GM21526 (cell line): ENCODE measurements around the gene KIF25.
"Not testable (repeated sequence)": the region's sequence is repeated elsewhere in the genome, so short reads cannot be mapped to it uniquely, and the experiment has no call there.

ENCODE experiments used
- ATAC-seq: cut with Tn5 transposase; IDR thresholded peaks from one replicate; pipeline ENCODE4 v1.9.1; 2021; ENCODE audit warnings: moderate library complexity; ENCODE audit not compliant: unreplicated experiment, low FRiP score

The KIF25 gene

DNA sequence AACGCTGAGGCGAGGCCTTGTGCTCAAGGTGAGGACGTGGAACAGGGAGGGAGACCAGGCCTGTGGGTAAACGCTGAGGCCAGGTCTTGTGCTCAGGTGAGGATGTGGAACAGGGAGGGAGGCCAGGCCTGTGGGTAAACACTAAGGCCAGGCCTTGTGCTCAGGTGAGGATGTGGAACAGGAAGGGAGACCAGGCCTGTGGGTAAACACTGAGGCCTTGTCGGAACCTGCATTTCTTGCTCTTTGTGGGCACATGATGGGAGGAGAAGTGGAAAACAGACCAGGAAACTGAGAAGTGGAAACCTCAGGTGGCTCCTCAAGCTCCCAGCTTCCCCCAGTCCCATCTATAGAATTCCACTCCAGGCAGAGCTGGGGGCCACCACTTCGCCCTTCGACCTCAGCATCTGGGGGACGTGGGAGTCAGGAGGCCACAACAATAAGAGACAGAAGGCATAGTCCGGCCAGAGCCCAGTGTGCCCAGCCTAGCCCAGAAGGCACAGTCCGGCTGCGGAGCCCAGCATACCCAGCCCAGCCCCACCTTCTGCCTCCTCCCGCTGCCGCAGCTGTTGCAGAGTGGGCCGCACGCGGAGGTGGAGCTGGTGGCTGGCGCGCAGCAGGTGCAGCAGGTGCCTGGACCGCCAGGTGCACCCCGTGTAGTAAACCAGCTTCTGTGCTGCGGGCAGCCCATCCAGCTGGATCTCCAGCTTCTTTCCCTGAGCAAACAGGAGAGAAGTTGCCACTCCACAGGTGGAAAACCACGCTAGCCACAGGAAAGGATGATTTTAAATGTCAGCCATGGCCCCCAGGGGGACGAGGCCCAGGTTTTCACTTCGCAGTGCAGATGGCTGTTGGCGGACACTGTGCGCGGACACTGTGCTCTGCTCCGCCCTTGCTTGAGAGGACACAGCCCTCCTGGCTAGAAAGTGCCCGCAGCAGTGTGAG lies 64.1 kb downstream of the KIF25 start:
- ATAC-seq, result no peak

DNA sequence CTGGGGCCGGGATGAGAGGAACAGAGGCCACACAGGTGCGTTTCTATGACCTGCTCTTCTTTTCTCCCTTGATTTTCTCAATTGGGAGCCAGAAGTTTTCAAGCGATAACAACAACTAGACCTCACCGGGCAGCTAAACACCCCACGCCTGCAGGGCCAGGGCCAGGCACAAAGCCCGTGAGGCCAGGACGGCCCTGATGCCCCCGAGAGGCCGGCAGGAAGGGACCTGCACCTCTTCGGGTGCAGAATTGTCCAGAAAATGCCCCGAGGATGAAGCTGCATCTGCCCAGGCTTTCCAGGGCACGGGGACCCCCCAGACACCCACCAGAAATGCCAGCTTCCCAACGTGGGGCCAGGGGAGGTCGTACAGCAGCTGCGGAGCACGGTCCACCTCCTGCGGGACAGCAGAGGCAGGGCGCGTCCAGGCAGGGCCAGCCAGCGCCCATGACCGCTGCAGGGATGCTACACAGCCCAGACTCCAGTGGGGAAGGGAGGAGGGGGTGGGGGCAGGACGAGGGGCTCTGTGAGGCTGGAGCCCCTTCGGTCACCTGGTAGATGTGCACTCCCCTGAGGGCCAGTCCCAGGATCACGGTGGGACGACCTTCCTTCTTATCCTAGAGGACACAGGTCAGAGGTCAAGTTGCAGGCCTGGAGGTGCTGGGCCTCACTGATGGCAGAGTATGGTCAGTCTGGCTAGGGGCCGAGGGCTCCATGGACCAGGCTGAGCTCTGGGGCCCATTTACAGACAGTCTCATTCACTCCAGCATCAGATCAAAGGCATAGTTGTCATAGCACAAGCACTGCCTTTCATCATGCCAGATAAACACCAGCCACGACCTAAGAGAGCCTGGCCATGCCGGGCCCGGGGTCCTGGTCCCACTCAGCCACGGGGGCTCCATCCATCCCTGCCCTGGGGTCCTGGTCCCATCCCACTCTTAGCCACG lies 65.1 kb downstream of the KIF25 start:
- ATAC-seq, result no peak

DNA sequence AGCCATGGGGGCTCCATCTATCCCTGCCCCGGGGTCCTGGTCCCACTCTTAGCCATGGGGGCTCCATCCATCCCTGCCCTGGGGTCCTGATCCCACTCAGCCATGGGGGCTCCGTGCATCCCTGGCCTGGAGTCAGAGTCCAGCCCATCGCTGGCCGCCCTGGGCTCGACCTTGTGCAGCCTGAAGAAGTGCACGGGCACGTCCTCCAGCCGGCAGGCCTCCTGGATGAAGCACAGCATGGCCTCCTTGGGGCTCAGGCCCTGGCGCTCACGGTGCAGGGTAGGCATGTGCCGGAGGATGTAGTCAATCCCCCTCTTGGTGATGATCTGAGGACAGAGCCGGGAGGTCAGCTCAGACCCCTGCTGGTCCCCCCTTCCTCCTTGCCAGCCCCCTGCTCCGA lies 66.0 kb downstream of the KIF25 start:
- ATAC-seq, result no peak

DNA sequence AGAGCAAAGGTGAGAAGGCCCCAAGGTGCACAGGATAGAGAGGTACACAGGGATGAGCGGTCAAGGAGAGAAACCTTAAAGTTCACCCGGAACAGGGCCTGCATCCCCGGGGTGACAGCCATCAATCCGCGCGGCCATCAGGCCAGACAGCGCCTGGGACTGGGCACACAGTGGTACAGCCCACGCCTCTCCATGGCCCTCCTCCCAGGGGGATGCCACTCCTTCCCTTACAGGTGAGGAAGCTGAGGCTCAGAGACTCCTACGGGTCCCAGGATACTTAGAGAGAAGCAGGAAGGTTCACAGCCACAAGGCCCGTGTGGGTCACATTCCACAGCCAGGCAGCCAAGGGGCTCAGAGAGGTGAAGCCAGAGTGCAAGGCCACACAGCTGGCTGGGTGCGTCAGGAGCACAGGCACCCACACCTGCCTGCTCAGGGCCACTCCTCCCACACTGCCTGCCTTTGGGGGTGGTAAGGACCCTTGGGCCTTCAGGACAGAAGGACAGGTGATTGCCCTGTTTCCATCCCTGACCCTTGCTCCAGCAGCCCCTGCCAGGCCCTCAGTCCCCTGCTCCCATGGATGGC lies 66.8 kb downstream of the KIF25 start:
- ATAC-seq, result no peak

DNA sequence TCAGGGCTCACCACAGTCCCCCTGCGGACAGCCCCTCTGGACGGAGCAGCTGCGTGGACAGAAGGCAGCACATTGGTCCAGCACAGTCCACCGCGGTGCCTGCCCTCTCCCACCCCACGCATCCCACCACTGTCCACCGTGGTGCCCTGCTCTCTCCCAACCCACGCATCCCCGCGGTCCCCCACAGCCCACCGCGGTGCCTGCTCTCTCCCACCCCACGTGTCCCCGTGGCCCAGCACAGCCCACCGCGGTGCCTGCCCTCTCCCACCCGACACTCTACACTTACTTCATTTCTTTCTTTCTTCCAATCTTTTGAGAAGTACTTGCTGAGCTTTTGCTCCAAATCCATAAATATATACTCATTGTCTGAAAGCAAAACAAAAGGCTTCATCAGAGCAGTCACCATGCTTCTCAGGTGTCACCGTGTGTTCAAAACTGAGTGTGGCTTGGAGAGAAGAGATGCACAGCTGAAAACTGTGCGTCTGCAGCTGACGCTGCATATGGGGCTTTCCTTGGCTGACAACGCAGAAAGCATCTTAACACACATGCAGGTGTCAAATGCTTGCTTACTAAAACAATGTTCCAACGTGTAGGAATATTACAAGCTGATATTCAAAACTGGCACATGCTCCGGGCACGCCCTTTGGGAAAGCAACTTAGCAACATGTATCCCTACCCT lies 69.7 kb downstream of the KIF25 start:
- no peak for ATAC-seq

DNA sequence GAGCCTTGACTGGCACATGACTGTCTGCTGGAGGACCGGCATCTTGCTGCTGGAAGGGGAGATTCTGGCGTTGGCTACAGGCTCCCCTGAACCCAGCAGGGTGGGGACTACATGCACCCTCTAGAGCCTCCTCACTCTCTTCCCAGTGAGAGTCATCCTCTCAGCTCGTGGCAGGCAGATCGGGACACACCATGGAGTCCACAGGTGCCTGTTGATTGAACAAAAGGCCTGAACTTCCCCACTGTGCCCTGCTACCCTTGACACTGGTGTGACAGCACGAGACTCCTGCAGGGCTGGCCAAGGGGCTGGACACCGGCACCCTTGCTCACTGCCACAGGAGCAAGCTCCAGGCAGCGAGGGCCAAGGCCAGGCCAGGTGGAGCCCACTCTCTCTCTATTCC lies 73.3 kb downstream of the KIF25 start:
- ATAC-seq, result no peak

DNA sequence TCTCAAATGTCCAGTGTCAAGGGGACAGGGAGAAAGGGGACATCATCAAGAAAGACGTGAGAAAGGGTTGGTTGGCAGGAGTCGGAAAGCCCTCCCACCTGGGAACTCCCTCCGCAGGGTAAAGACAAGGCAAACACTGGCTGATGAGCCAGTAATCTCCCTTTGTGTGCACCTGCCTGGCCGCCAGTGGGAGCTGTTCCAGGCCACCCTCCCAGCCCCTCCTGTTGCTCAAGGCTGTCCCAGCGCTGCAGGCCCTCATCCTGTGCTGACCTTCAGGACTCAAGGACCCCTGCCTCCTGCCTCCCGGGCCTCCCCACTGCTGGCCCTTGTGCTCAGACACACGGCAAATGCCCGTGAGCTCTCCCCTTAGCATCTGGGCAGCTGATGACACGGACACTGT lies 74.1 kb downstream of the KIF25 start:
- ATAC-seq, result no peak

DNA sequence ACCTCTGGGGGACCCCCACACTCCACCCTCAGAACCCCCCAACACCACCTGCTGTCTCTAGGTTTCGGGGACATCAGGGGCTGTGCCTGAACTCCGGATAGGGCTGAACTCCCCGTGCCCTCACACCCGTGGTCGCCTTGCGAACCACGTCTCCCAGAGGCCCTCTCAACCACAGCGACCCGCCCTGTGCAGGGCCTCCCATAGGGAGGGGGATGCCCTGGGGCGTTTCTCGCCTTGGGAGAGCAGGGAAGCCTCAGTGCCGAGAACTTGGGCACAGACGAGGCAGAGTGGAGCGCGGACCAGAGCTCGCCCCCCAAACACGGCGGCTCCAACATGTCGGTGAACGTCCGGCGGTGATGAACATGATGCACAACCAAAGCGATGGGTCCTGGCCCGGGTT lies 74.8 kb downstream of the KIF25 start:
- no peak for ATAC-seq

DNA sequence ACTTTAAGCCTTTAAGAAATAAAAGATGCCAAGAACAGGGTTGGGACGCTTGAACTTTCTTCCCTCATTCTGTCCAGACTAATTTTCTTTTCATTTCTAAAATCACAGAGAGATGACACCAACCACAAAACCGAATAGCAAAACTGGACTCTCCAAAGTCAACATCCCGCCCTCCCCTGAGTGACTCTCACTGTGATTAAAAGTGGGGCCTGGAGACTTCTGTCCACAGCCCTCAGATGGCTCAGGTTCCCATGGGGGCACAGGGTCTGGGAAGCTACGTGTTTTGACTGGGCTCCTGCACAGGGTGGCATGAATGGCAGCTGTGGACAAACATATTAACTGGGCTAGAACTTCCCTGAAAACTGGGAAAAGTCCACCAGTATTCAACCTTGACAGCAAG lies 75.3 kb downstream of the KIF25 start:
- ATAC-seq, result no peak

DNA sequence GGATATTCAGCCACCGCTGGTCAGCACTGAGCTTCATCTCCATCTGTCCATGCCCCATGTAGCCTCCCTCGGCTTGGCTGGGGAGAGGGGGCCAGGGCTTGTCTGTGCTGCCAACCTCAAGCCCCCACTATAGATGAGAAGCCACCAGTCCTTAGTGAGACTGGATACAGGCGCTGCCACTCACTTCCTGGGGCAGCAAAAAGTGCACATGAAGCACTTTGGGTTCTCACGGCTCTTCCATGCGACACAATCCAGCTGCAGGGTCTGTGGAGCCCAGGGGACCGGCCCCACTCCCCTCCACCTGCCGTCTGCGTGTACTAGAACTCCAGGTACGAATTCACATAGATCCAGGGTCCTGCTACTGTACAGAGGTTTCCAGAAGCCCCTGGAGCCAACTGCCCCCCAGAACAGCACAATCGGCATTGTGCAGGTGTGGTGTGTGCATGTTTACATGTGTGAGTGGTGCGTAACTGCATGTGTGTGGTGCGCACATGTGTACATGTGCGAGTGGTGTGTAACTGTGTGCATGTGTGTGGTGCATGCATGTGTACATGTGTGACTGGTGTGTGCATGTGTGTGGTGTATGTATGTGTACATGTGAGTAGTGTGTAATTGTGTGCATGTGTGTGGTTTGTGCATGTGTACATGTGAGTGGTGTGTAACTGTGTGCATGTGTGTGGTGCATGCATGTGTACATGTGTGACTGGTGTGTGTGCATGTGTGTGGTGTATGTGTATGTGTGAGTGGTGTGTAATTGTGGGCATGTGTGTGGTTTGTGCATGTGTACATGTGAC lies 76.7 kb downstream of the KIF25 start:
- ATAC-seq, result no peak

DNA sequence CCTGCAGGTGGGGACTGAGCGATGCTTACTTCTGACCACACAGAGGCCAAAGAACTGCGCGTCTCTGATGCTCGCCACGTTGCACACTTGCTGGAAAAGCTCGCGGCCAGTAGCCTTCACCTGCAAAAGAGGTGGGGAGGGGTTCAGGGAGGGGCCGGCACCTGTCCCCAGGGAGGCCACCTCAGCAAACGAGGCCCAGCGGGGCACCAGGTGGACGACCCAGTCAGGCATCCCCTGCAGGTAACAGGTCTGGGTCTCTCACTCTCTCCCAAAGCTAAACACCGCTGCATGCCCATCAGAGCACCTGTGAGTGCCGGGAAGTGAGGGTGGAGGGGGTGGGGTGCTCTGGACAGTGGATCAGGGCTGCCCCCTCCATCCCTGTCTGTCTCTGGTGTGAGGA lies 77.7 kb downstream of the KIF25 start:
- ATAC-seq, result no peak

DNA sequence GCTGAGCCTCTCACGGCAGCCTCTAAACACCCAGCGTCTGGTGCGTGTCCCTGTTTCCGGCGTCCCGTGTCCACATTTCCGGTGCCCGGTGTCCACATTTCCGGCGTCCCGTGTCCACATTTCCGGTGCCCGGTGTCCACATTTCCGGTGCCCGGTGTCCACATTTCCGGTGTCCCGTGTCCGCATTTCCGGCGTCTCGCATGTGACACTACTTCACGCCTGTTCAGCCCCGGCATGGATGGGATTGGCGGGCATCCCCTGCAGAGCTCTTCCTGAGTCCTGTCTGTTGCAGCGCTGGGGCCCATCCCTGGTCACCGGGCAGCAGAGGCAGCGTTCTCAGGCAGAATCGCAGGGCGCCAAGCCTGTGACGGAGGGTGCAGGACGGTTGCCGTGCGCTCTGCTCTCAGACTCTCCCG lies 78.3 kb downstream of the KIF25 start:
- no peak for ATAC-seq

DNA sequence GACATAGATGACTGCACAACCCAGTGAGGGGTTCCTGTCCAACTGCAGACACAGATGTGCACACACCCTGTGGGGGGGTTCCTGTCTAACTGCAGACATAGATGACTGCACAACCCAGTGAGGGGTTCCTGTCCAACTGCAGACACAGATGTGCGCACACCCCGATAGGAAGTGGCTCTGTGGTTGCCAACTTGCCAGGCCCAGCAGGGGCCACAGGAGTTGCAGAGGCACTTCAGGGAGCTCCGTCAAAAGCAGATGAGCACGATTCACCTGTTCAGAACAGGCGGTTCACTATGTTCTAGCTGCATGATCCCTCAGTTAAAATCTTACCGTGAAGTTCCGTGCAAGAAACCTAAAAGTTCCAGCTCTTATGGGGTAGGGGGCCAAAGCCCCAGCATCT lies 79.9 kb downstream of the KIF25 start:
- ATAC-seq, result not testable (repeated sequence)

DNA sequence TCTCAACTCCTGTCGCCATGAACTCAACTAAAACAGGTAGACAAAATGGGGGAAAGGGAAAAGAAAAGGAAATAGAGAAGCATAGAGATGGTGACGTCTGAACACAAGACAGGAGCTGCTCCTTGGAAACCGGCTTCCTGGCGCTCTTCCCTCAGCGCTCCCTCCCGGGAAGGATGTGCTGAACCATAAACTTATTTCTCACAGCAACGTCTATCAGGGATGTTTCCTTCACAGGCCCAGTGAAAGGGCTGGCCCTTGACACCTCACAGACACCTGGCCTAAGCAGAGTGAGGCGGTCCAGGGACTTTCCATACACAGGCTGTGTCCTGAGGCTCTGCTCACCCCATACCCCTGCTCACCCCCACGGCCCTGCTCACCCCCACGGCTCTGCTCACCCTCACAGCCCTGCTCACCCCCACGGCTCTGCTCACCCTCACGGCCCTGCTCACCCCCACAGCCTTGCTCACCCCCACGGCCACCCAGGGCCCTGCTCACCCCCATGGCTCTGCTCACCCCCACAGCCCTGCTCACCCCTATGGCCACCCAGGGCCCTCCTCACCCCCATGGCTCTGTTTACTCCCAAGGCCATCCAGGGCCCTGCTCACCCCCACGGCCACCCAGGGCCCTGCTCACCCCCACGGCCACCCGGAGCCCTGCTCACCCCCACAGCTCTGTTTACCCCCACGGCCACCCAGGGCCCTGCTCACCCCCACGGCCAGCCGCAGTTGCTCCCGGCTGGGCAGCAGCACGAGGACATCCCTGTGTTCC lies 80.9 kb downstream of the KIF25 start:
- ATAC-seq, result no peak

DNA sequence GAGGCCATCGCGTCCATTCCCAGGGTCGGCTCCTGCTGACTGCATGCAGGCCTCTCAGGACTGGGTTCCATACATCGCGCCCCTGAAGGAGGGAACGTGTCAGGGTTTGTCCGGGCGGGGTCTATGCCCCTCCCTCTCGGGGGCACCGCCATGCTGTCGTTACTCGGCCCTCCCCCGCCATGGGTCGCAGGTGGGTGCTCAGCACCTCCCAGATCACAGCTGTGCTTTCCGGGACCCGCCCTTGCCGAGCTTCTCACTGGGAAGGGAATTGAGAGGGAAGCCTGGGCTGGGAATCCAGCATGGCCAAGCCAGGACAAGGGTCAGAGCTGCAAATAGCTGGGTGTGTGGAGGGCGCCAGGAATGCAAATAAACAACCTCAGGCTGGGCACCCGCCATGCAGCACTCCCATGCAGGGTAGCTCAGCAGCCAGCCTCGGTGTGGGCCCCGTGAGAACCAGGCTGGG lies 81.5 kb downstream of the KIF25 start, which contains the start of gene FRMD1:
Gene FRMD1 (minus strand): TSS at position 270 of the 463 bp plus-strand sequence. CDS start 118 bp downstream, at position 152.
- no peak for ATAC-seq

DNA sequence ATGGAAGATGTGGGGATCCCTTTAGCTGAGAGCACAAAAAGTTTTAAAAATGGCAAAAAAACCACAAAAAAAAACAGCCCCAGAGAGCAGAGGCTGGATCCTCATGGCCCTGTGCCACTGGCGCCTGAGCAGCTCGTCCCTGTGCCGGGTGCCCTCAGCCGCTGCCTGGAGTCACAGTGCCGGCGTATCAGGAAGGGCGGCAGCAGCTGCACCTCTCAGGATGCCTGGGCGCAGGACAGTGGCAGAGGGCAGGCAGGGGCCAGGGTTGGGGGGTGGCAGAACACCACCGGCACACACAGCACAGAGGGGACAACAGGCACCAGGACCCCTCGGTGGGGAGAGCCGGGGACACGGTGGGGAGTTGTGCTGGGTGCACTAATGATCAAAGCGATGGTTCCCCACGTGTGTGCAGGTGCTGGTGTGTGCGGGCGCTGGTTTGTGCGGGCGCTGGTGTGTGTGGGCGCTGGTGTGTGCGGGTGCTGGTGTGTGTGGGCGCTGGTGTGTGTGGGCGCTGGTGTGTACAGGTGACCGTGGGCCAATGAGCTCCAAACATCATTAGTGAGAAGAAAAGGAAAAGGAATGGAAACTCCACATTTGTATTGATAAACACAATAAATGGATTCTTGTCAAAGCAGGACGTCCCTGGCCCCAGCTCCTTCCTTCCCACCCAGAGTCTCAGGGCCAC lies 83.1 kb downstream of the KIF25 start:
- no peak for ATAC-seq

DNA sequence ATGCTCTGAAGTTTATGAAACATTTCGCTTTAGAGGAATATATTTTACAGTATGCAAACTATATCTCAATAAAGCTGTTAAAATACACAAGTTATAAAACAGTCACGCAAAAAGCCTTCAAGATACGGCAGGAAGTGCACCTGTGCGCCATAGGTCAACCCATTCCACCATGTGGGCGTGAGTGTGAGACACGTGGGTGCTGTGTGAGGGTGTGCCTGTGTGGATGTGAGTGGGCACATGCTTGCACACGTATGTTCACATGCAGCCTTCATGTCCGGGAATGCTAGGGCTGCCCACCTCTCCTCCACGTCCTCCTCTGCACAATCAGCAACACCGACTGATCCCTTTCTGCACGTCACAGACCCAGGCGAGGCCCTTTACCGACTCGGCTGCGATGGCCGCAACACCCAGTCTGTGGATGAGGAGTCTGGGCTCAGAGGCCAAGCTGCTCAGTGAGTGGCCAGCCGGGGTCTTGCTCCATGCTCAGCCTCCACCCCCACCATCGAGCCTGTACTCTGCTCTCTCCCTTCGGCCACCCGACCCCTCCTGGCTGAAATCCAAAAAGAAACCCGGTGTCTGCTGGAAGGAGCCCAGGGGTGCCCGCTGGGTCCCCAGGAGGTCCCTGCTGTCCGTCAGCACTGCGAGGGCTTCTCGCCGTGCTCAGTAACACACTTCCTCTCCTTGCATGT lies 84.5 kb downstream of the KIF25 start:
- no peak for ATAC-seq
